Keratinocyte (primary cell): ENCODE measurements around the gene ZNF777.

Source experiments
- CTCF ChIP-seq, 3 experiments: IDR thresholded peaks in 1 of 3; conservative IDR thresholded peaks in 1 of 3; optimal IDR thresholded peaks in 1 of 3; 2 replicates in 2 of 3; 3 replicates in 1 of 3; pipeline versions ENCODE3 to v1.5.1; 2011; ENCODE audit warnings: low read length in 3 of 3, mild to moderate bottlenecking in 3 of 3, moderate library complexity in 2 of 3, control low read depth in 1 of 3, inconsistent platforms in 1 of 3; ENCODE audit not compliant: insufficient read depth in 2 of 3; ENCODE audit errors: extremely low read depth in 1 of 3
- EZH2 ChIP-seq: IDR thresholded peaks from one replicate; pipeline ENCODE4 v1.6.1; 2012; ENCODE audit warnings: inconsistent platforms, mild to moderate bottlenecking, low read length, moderate library complexity

- no peak for TF ChIP-seq CTCF (optimal IDR thresholded peaks at IDR 0.05 in 1 of 3, IDR thresholded peaks at IDR 0.05 in 1 of 3, conservative IDR thresholded peaks at IDR 0.05 in 1 of 3; ENCODE audit: extremely low read depth in 1 of 3, insufficient read depth in 2 of 3, low read length in 3 of 3)
- TF ChIP-seq EZH2, result no peak
These were observed 37.9 kb upstream of the ZNF777 start for GRCh38 chr7:149498811-149499210.
